T-helper 2 cell (primary cell): ENCODE measurements around the gene FAAP24.
"Not testable (repeated sequence)": the region's sequence is repeated elsewhere in the genome, so short reads cannot be mapped to it uniquely, and the experiment has no call there.

Source experiments
- DNase-seq, 5 experiments: peaks; one replicate each; pipeline versions ENCODE4 v3.0.0 to v3.0.0-alpha.2; 2012 to 2022

FAAP24 gene

GRCh38 chr19:33000510-33000909 is 28.5 kb downstream of the FAAP24 start:
- peak in 1 of 5 experiments; percentile 71 for DNase-seq

DNA sequence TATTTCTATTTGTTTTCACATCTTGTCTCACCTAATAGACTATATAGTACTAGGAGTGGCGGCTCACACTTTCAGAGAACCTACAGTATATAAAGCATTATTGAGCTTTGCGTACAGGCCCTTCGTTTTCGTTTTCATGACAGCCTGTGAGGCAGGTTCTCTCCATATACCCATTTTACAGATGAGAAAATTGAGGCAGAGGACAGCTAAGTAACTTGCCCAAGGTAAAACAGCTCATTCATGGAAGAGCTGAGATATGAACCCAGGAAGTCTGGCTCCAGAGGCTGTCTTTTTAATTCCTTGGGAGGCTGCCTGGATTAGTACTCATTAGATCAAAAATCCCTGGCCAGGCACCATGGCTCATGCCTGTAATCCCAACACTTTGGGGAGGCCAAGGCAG is 28.9 kb downstream of the FAAP24 start:
- DNase-seq, result no peak

DNA sequence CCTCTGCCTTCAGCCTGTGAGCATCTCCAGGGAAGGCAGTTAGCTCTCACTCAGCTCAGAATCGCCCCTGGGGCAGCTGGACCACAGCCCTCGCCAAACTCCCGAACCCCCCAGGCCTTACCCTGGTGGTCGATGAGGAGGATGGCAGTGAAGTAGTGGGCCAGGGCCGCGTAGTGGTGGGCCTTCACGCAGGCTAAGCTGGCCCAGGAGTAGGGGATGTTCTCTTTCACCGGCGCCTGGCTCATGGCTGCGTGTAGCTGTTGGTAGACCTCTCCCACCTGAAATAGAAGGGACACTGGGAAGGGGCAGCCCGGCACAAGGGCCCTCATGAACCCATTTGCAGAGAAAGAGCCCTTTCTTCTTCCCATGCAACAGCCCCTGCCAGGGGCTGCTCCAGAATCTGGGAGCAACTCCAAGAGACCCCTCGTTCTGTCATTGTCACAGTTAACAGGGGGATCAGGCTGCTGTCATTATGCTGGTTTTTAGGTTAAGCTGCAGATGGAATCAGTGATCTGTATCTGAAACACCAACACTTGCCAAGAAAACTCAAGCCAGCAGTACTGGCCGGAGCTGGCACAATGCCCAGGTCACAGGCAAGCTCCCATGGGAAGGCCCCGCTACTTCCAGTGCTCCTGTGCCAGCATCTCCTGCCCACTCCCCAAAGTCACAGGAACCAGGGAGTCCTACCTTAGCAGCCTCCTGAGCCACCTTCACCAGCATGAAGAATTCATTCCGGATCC is 30.3 kb downstream of the FAAP24 start:
- DNase-seq, result not testable (repeated sequence)

GRCh38 chr19:33003424-33004024 is 31.5 kb downstream of the FAAP24 start:
- not testable (repeated sequence) for DNase-seq

- no peak for DNase-seq
These were observed 33.4 kb downstream of the FAAP24 start for GRCh38 chr19:33005440-33005839.

- DNase-seq, result no peak
These were observed 36.7 kb downstream of the FAAP24 start for GRCh38 chr19:33008738-33009137.

DNA sequence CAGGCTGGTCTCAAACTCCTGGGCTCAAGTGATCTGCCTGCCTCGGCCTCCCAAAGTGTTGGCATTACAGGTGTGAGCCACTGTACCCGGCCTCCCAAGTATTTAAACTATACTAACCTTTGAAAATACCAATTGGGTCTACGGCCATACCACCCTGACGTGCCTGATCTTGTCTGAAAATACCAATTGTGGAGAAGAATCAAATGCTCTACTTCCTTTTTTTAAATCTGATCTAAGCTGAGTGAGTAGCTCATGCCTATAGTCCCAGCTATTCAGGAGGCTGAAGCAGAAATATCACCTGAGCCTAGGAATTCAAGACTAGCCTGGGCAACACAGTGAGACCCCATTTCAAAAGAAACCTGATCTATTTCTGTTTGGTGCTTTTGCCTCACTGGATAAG is 38.8 kb downstream of the FAAP24 start:
- not testable (repeated sequence) for DNase-seq

DNA sequence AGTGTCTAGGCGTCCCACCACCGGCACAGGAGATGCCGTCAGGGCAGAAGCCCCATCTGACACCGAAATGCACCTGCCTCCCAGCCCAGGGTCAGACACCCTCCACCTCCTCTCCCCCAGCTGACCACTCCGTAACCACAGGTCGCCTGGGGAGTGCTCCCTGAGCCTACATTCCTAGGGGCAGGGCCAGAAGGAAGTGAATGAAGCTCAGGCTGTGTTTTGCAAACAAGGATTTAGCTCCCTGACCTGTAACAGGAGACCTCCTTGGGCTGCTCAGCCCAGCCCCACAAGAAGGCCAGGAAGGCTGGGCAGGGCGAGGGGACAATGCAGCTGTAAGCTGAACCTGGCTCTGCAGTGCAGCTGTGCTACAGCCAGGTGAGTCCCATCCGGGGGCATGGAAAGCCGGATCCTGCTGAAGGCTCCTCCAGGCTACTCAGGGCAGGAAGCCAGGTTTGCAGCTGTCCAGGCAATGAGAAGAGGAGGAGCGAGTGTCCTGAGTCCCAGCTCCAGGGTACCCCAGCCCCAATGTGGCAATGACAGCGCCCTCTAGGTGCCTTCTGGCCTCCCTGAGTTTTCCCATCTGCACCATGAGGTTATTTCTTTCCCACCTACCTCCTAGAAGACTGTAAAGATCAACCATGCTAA is 50.6 kb downstream of the FAAP24 start:
- DNase-seq, result no peak

- DNase-seq, result no peak
These were observed 52.4 kb downstream of the FAAP24 start for GRCh38 chr19:33024398-33024797.

- not testable (repeated sequence) for DNase-seq
These were observed 53.6 kb downstream of the FAAP24 start for GRCh38 chr19:33025468-33026238.

GRCh38 chr19:33026602-33027001 is 54.6 kb downstream of the FAAP24 start:
- DNase-seq, result not testable (repeated sequence)
